Measurements from ENCODE around the gene NCBP3.
A peak's percentile ranks its signal among the peaks of the same experiment; 100 is the strongest.
"Not testable (repeated sequence)": the region's sequence is repeated elsewhere in the genome, so short reads cannot be mapped to it uniquely, and the experiment has no call there.

The NCBP3 gene

GRCh38 chr17:3796110-3796821, 49.8 kb downstream of the NCBP3 start:
- no peaks in the 10 kb centered on the region for H3K27me3 ChIP-seq (ENCODE audit: insufficient read depth, low read length)
- H3K4me3 ChIP-seq (ENCODE audit: low read length), result no peak overlapping the region
- H3K9me3 ChIP-seq (ENCODE audit: low read length), result no peaks in the 10 kb centered on the region
- peaks cover under 1% of the 10 kb centered on the region for H3K36me3 ChIP-seq (ENCODE audit: insufficient read depth, low read length)
- peaks cover 16% of the 10 kb centered on the region for H3K4me1 ChIP-seq (ENCODE audit: insufficient read depth, low read length)
- H2AFZ ChIP-seq (ENCODE audit: low read depth, low read length), result no peak overlapping the region

- Histone ChIP-seq H3K36me3 (ENCODE audit: insufficient read depth, low read length) (no peaks in the 10 kb centered on the region), H3K4me3 (ENCODE audit: low read length) (no peak overlapping the region), H3K9me3 (ENCODE audit: low read length) (no peaks in the 10 kb centered on the region), H3K27me3 (ENCODE audit: insufficient read depth, low read length) (no peaks in the 10 kb centered on the region), H3K4me1 (ENCODE audit: insufficient read depth, low read length) (peaks cover 16% of the 10 kb centered on the region), H2AFZ (ENCODE audit: low read depth, low read length) (peak overlapping the region; percentile 50)
These were observed 50.5 kb downstream of the NCBP3 start for GRCh38 chr17:3795390-3796102.

GRCh38 chr17:3794557-3795389, 51.3 kb downstream of the NCBP3 start:
- no peak overlapping the region for H3K4me3 ChIP-seq (ENCODE audit: low read length)

GRCh38 chr17:3794152-3794551, 51.9 kb downstream of the NCBP3 start:
- not testable (repeated sequence) for H3K36me3 ChIP-seq (ENCODE audit: insufficient read depth, low read length); H3K4me3 ChIP-seq (ENCODE audit: low read length); H3K27me3 ChIP-seq (ENCODE audit: insufficient read depth, low read length); H3K9me3 ChIP-seq (ENCODE audit: low read length)
- H3K4me1 ChIP-seq (ENCODE audit: insufficient read depth, low read length), result peaks cover 16% of the 10 kb centered on the region
- H2AFZ ChIP-seq (ENCODE audit: low read depth, low read length), result peak overlapping the region; percentile 50

More at GRCh38 chr17:3794557-3795389, 51.3 kb downstream of the NCBP3 start:
- H2AFZ ChIP-seq (ENCODE audit: low read depth, low read length), result peak overlapping the region; percentile 50
- no peaks in the 10 kb centered on the region for H3K36me3 ChIP-seq (ENCODE audit: insufficient read depth, low read length)
- peaks cover 16% of the 10 kb centered on the region for H3K4me1 ChIP-seq (ENCODE audit: insufficient read depth, low read length)
- no peaks in the 10 kb centered on the region for H3K27me3 ChIP-seq (ENCODE audit: insufficient read depth, low read length)
- H3K9me3 ChIP-seq (ENCODE audit: low read length), result no peaks in the 10 kb centered on the region

GRCh38 chr17:3793258-3793657, 52.8 kb downstream of the NCBP3 start:
- H3K4me1 ChIP-seq (ENCODE audit: insufficient read depth, low read length), result peaks cover 16% of the 10 kb centered on the region
- H3K4me3 ChIP-seq (ENCODE audit: low read length), result not testable (repeated sequence)

GRCh38 chr17:3792481-3792880, 53.6 kb downstream of the NCBP3 start:
- peaks cover 16% of the 10 kb centered on the region for H3K4me1 ChIP-seq (ENCODE audit: insufficient read depth, low read length)
- no peaks in the 10 kb centered on the region for H3K36me3 ChIP-seq (ENCODE audit: insufficient read depth, low read length)
- no peaks in the 10 kb centered on the region for H3K27me3 ChIP-seq (ENCODE audit: insufficient read depth, low read length)
- no peaks in the 10 kb centered on the region for H3K9me3 ChIP-seq (ENCODE audit: low read length)
- no peak overlapping the region for H3K4me3 ChIP-seq (ENCODE audit: low read length)
- H2AFZ ChIP-seq (ENCODE audit: low read depth, low read length), result no peak overlapping the region

More at GRCh38 chr17:3793258-3793657, 52.8 kb downstream of the NCBP3 start:
- H3K9me3 ChIP-seq (ENCODE audit: low read length); H3K27me3 ChIP-seq (ENCODE audit: insufficient read depth, low read length); H2AFZ ChIP-seq (ENCODE audit: low read depth, low read length); H3K36me3 ChIP-seq (ENCODE audit: insufficient read depth, low read length): not testable (repeated sequence)

- no peaks in the 10 kb centered on the region for H3K27me3 ChIP-seq (ENCODE audit: insufficient read depth, low read length)
- peaks cover 6% of the 10 kb centered on the region for H3K4me1 ChIP-seq (ENCODE audit: insufficient read depth, low read length)
- no peaks in the 10 kb centered on the region for H3K9me3 ChIP-seq (ENCODE audit: low read length)
- H2AFZ ChIP-seq (ENCODE audit: low read depth, low read length), result no peak overlapping the region
- no peak overlapping the region for H3K4me3 ChIP-seq (ENCODE audit: low read length)
- no peaks in the 10 kb centered on the region for H3K36me3 ChIP-seq (ENCODE audit: insufficient read depth, low read length)
These were observed 57.8 kb downstream of the NCBP3 start for GRCh38 chr17:3788200-3788599.

- not testable (repeated sequence) for H3K4me1 ChIP-seq (ENCODE audit: insufficient read depth, low read length); H3K36me3 ChIP-seq (ENCODE audit: insufficient read depth, low read length); H3K27me3 ChIP-seq (ENCODE audit: insufficient read depth, low read length); H2AFZ ChIP-seq (ENCODE audit: low read depth, low read length); H3K9me3 ChIP-seq (ENCODE audit: low read length); H3K4me3 ChIP-seq (ENCODE audit: low read length)
These were observed 60.7 kb downstream of the NCBP3 start for GRCh38 chr17:3785323-3785722.

- Histone ChIP-seq H3K9me3 (ENCODE audit: low read length) (no peaks in the 10 kb centered on the region), H3K4me1 (ENCODE audit: insufficient read depth, low read length) (no peaks in the 10 kb centered on the region), H3K36me3 (ENCODE audit: insufficient read depth, low read length) (no peaks in the 10 kb centered on the region), H3K4me3 (ENCODE audit: low read length) (no peak overlapping the region), H3K27me3 (ENCODE audit: insufficient read depth, low read length) (no peaks in the 10 kb centered on the region), H2AFZ (ENCODE audit: low read depth, low read length) (no peak overlapping the region)
These were observed 63.3 kb downstream of the NCBP3 start for GRCh38 chr17:3782751-3783150.

GRCh38 chr17:3780986-3781385, 65.1 kb downstream of the NCBP3 start:
- no peaks in the 10 kb centered on the region for H3K9me3 ChIP-seq (ENCODE audit: low read length)
- no peaks in the 10 kb centered on the region for H3K27me3 ChIP-seq (ENCODE audit: insufficient read depth, low read length)
- H3K36me3 ChIP-seq (ENCODE audit: insufficient read depth, low read length), result no peaks in the 10 kb centered on the region
- no peak overlapping the region for H2AFZ ChIP-seq (ENCODE audit: low read depth, low read length)
- no peak overlapping the region for H3K4me3 ChIP-seq (ENCODE audit: low read length)
- no peaks in the 10 kb centered on the region for H3K4me1 ChIP-seq (ENCODE audit: insufficient read depth, low read length)

- H3K27me3 ChIP-seq (ENCODE audit: insufficient read depth, low read length), result no peaks in the 10 kb centered on the region
- no peak overlapping the region for H2AFZ ChIP-seq (ENCODE audit: low read depth, low read length)
- no peaks in the 10 kb centered on the region for H3K4me1 ChIP-seq (ENCODE audit: insufficient read depth, low read length)
- H3K36me3 ChIP-seq (ENCODE audit: insufficient read depth, low read length), result no peaks in the 10 kb centered on the region
- no peaks in the 10 kb centered on the region for H3K9me3 ChIP-seq (ENCODE audit: low read length)
- no peak overlapping the region for H3K4me3 ChIP-seq (ENCODE audit: low read length)
These were observed 68.5 kb downstream of the NCBP3 start for GRCh38 chr17:3777366-3778120.

- Histone ChIP-seq H2AFZ (ENCODE audit: low read depth, low read length) (no peak overlapping the region), H3K4me3 (ENCODE audit: low read length) (no peak overlapping the region), H3K4me1 (ENCODE audit: insufficient read depth, low read length) (peaks cover 15% of the 10 kb centered on the region), H3K9me3 (ENCODE audit: low read length) (no peaks in the 10 kb centered on the region), H3K27me3 (ENCODE audit: insufficient read depth, low read length) (no peaks in the 10 kb centered on the region), H3K36me3 (ENCODE audit: insufficient read depth, low read length) (no peaks in the 10 kb centered on the region)
These were observed 72.1 kb downstream of the NCBP3 start for GRCh38 chr17:3773966-3774365.

Data from neuron (in vitro differentiated cells).